ENCODE results near the gene SCUBE1.

GRCh38 chr22:43279867-43280522, 63.2 kb downstream of the SCUBE1 start:
- TF ChIP-seq CTCF (IDR thresholded peaks at IDR 0.05) (no peak), POLR2A (IDR thresholded peaks at IDR 0.05) (no peak)

All from esophagus squamous epithelium (tissue), 4 donors.